Lung (tissue), 12 donors: ENCODE results near the gene CTXND1. TPM values are rescaled to one million over a fixed set of nuclear protein-coding genes. Genes with fewer than 3 reads are reported as not detected.

Source experiments
- ATAC-seq: fragments of 200-7000 bp; cut with Tn5 transposase; one replicate; pipeline ENCODE4 v1.9.1; 2020; ENCODE audit warnings: moderate number of reproducible peaks; ENCODE audit not compliant: insufficient read depth, low FRiP score
- DNase-seq, 3 donors: peaks; one replicate each; pipeline ENCODE4 v3.0.0-alpha.2; 2013 to 2017
- H3K27ac ChIP-seq, 2 donors: one replicate each; pipeline ENCODE4 v1.5.1; 2013; ENCODE audit warnings: mild to moderate bottlenecking in 2 of 2, moderate library complexity in 2 of 2, control low read depth in 1 of 2, inconsistent platforms in 1 of 2, low read depth in 1 of 2, low read length in 1 of 2
- H3K27me3 ChIP-seq, 3 donors: one replicate each; pipeline ENCODE4 v1.5.1; 2013; ENCODE audit warnings: low read length in 2 of 3; ENCODE audit not compliant: control insufficient read depth in 3 of 3, insufficient read depth in 3 of 3
- H3K36me3 ChIP-seq, 4 donors: one replicate each; pipeline ENCODE4 v1.5.1; 2013; ENCODE audit warnings: low read length in 4 of 4, mild to moderate bottlenecking in 1 of 4, moderate library complexity in 1 of 4; ENCODE audit not compliant: control insufficient read depth in 4 of 4, insufficient read depth in 4 of 4
- H3K4me1 ChIP-seq, 5 donors: one replicate each; pipeline ENCODE4 v1.5.1; 2013; ENCODE audit warnings: low read length in 5 of 5, mild to moderate bottlenecking in 2 of 5, moderate library complexity in 1 of 5; ENCODE audit not compliant: control insufficient read depth in 5 of 5, insufficient read depth in 5 of 5
- H3K4me3 ChIP-seq: one replicate; pipeline ENCODE4 v1.5.1; 2013; ENCODE audit warnings: mild to moderate bottlenecking, control low read depth, moderate library complexity
- H3K9ac ChIP-seq, 2 donors: one replicate each; pipeline ENCODE4 v1.5.1; 2013; ENCODE audit warnings: low read length in 2 of 2, control low read depth in 1 of 2; ENCODE audit not compliant: insufficient read depth in 1 of 2
- H3K9me3 ChIP-seq, 4 donors: one replicate each; pipeline ENCODE4 v1.5.1; 2013; ENCODE audit warnings: low read length in 3 of 4, mild to moderate bottlenecking in 1 of 4, moderate library complexity in 1 of 4; ENCODE audit not compliant: control insufficient read depth in 4 of 4, insufficient read depth in 3 of 4
- WGBS, 2 donors: extraction: QIAGEN DNeasy Blood & Tissue Kit; methylation state at CpG; one replicate each; pipeline ENCODE4 v1.1.7; 2013; 5-methylcytosine and 5-hydroxymethylcytosine counted together
- polyA plus RNA-seq, 2 donors: library from polyadenylated mRNA; stranded (reverse); fragments of 200-250 nt; gene quantifications; one replicate each; pipeline ENCODE4 v1.2.1, GENCODE V29; 2013
- total RNA-seq, 2 donors: library from RNA; depleted of rRNA in 1 of 2; stranded (reverse); fragments of >200 nt in 1 of 2; gene quantifications; one replicate each; pipeline ENCODE4 v1.2.1, GENCODE V29; 2014 to 2021
- TF ChIP-seq, protein P1 (sequence below): IDR thresholded peaks from 2 replicates; pipeline ENCODE4 v1.5.1; 2012; ENCODE audit warnings: mild to moderate bottlenecking; ENCODE audit errors: control extremely low read depth, extremely low read depth
- donor health status: control.
- donor health status: control.
- donor health status: Bipolar disorder and iron deficiency.
- donor health status: healthy.
- donor health status: DM: yes; HTN: yes; CAD: no.

Gene CTXND1
- total and polyA plus RNA-seq, 4 donors = 0.10 to 2.4 (median 1.5) TPM

GRCh38 chr15:80249973-80250372 lies 2.0 kb downstream of the CTXND1 start:
- peaks cover 0 to 28% (median 3%) of the 10 kb centered on the region in 5 donors for H3K4me1 ChIP-seq
- no peak overlapping the region for H3K9ac ChIP-seq
- TF ChIP-seq, protein P1, sequence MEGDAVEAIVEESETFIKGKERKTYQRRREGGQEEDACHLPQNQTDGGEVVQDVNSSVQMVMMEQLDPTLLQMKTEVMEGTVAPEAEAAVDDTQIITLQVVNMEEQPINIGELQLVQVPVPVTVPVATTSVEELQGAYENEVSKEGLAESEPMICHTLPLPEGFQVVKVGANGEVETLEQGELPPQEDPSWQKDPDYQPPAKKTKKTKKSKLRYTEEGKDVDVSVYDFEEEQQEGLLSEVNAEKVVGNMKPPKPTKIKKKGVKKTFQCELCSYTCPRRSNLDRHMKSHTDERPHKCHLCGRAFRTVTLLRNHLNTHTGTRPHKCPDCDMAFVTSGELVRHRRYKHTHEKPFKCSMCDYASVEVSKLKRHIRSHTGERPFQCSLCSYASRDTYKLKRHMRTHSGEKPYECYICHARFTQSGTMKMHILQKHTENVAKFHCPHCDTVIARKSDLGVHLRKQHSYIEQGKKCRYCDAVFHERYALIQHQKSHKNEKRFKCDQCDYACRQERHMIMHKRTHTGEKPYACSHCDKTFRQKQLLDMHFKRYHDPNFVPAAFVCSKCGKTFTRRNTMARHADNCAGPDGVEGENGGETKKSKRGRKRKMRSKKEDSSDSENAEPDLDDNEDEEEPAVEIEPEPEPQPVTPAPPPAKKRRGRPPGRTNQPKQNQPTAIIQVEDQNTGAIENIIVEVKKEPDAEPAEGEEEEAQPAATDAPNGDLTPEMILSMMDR = no peak
- H3K9me3 ChIP-seq = no peaks in the 10 kb centered on the region
- WGBS, 2 donors = 71 to 77% methylated on average over 2 of the region's 2 CpGs
- peaks cover 0 to 38% (median 14%) of the 10 kb centered on the region in 3 donors for H3K27me3 ChIP-seq
- H3K4me3 ChIP-seq = no peak overlapping the region
- DNase-seq = peak in 1 of 3 donors; percentile 16
- no peak overlapping the region for H3K27ac ChIP-seq
- no peaks in the 10 kb centered on the region for H3K36me3 ChIP-seq
- peak; percentile 9 for ATAC-seq

DNA sequence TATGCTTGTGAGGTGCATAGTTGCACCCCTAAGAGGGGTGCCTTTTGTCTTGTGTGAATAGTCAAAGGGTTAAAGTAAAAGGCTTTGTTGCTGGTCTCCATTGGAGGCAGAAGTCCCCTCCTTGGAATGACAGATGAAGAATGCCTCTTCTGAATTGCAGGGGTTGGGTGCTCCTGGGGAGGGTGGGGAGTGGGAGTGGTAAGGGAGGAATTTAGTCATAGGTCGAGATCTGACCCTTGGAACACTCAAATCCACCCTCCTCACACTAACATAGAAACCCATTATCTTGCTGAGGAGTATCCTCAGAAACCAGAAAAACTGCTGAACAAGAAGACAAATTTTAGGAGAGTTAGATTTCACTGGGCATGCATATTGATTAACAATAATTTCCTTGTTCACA lies 4.7 kb downstream of the CTXND1 start:
- ATAC-seq (no peak), DNase-seq (no peak)
- H3K4me3 ChIP-seq = no peak overlapping the region
- peaks cover 0 to 3% (median 1%) of the 10 kb centered on the region in 4 donors for H3K36me3 ChIP-seq
- no peaks in the 10 kb centered on the region for H3K9me3 ChIP-seq
- 51 to 71% methylated on average over 1 of the region's 1 CpG for WGBS, 2 donors
- H3K27ac ChIP-seq = no peak overlapping the region
- H3K4me1 ChIP-seq = peaks cover 0 to 20% (median 3%) of the 10 kb centered on the region in 5 donors
- peaks cover 0 to 22% (median 0%) of the 10 kb centered on the region in 3 donors for H3K27me3 ChIP-seq
- no peak overlapping the region for H3K9ac ChIP-seq
- TF ChIP-seq, protein P1 = no peak

- Histone ChIP-seq H3K27me3 (peaks cover 0 to 21% (median 0%) of the 10 kb centered on the region in 3 donors), H3K36me3 (peaks cover 0 to 3% (median 1%) of the 10 kb centered on the region in 4 donors), H3K4me3 (no peak overlapping the region), H3K9ac (peak overlapping the region in 1 of 2 donors; percentile 16), H3K9me3 (no peaks in the 10 kb centered on the region), H3K27ac (peak overlapping the region in 1 of 2 donors; percentile 35), H3K4me1 (peaks cover 0 to 21% (median 3%) of the 10 kb centered on the region in 5 donors)
- DNase-seq (peak; percentile 58 to 77 (median 66)), ATAC-seq (no peak)
- 39 to 63% methylated on average over 7 of the region's 7 CpGs for WGBS, 2 donors
- TF ChIP-seq, protein P1 = no peak
Observed at GRCh38 chr15:80246425-80246894, 5.6 kb downstream of the CTXND1 start.

GRCh38 chr15:80242802-80243201 lies 9.2 kb downstream of the CTXND1 start:
- Histone ChIP-seq H3K9me3 (no peaks in the 10 kb centered on the region), H3K4me1 (peaks cover 0 to 33% (median 8%) of the 10 kb centered on the region in 5 donors), H3K9ac (no peak overlapping the region), H3K27me3 (peaks cover 0 to 3% (median 0%) of the 10 kb centered on the region in 3 donors), H3K27ac (no peak overlapping the region), H3K36me3 (peaks cover 0 to 3% (median 1%) of the 10 kb centered on the region in 4 donors), H3K4me3 (no peak overlapping the region)
- ATAC-seq (no peak), DNase-seq (no peak)
- TF ChIP-seq, protein P1 = no peak
- 20 to 58% methylated on average over 3 of the region's 3 CpGs for WGBS, 2 donors
